H1 (cell line): Measurements from ENCODE around the gene SHISAL1. TPM values are rescaled to one million over a fixed set of nuclear protein-coding genes. Genes with fewer than 3 reads are reported as not detected.
"Not testable (repeated sequence)": the region's sequence is repeated elsewhere in the genome, so short reads cannot be mapped to it uniquely, and the experiment has no call there.

ENCODE experiments used
- CTCF ChIA-PET: fragments of 300-600 bp; sonication (Branson Sonifier 250); formaldehyde crosslinking; loops from one replicate; lab custom pipeline; 2021; ENCODE audit not compliant: partially characterized antibody; lab: Charles Lee
- POLR2A ChIA-PET: fragments of 300-600 bp; sonication (Branson Sonifier 250); formaldehyde crosslinking; loops from one replicate; lab custom pipeline; 2021; ENCODE audit warnings: inconsistent platforms; ENCODE audit not compliant: partially characterized antibody; lab: Charles Lee
- DNase-seq, 2 experiments: peaks; one replicate each; pipeline versions ENCODE4 v3.0.0 to v3.0.0-alpha.2; 2010 to 2022; ENCODE audit warnings: low spot score in 2 of 2, low read depth in 1 of 2, mixed read lengths in 1 of 2
- FAIRE-seq: peaks from 2 replicates; lab custom pipeline; 2011; peaks lifted over from hg19 to GRCh38; lab: Jason Lieb, UNC
- H2AFZ ChIP-seq: 2 replicates; pipeline ENCODE4 v1.8.1; 2012; ENCODE audit warnings: low read length, inconsistent platforms
- H2AK5ac ChIP-seq: 2 replicates; pipeline ENCODE4 v1.6.1; 2013; ENCODE audit warnings: low read depth, low read length
- H2BK120ac ChIP-seq: replicated peaks from 2 replicates; pipeline ENCODE3; 2013; ENCODE audit warnings: low read depth, low read length, inconsistent platforms
- H2BK12ac ChIP-seq: 2 replicates; pipeline ENCODE4 v1.6.1; 2013; ENCODE audit warnings: low read depth, low read length
- H2BK15ac ChIP-seq: 2 replicates; pipeline ENCODE4 v1.6.1; 2013; ENCODE audit warnings: low read length
- H2BK20ac ChIP-seq: 2 replicates; pipeline ENCODE4 v1.6.1; 2013; ENCODE audit warnings: low read length
- H2BK5ac ChIP-seq: 2 replicates; pipeline ENCODE4 v1.6.1; 2013; ENCODE audit warnings: low read depth, low read length
- H3K14ac ChIP-seq: 2 replicates; pipeline ENCODE4 v1.6.1; 2013; ENCODE audit warnings: inconsistent platforms; ENCODE audit not compliant: insufficient read length
- H3K18ac ChIP-seq: 2 replicates; pipeline ENCODE4 v1.6.1; 2013; ENCODE audit warnings: low read length; ENCODE audit errors: extremely low read depth
- H3K23ac ChIP-seq: 2 replicates; pipeline ENCODE4 v1.6.1; 2013; ENCODE audit warnings: inconsistent platforms; ENCODE audit not compliant: insufficient read length
- H3K23me2 ChIP-seq: 2 replicates; pipeline ENCODE4 v1.6.1; 2013; ENCODE audit warnings: low read depth, low read length
- H3K27ac ChIP-seq: 2 replicates; pipeline ENCODE4 v1.6.1; 2011; ENCODE audit warnings: low read depth, low read length, inconsistent platforms
- H3K27me3 ChIP-seq, 4 experiments: replicated peaks in 1 of 4; 1 replicate in 1 of 4; 2 replicates in 3 of 4; pipeline versions ENCODE4 v1.6.1 to v1.8.1; 2011 to 2013; ENCODE audit warnings: low read length in 3 of 4, mild to moderate bottlenecking in 3 of 4, inconsistent platforms in 2 of 4, mixed read lengths in 2 of 4, moderate library complexity in 1 of 4; ENCODE audit not compliant: control insufficient read depth in 3 of 4, insufficient read depth in 3 of 4; ENCODE audit errors: extremely low read depth in 1 of 4
- H3K36me3 ChIP-seq, 4 experiments: 2 replicates each; pipeline versions ENCODE4 v1.6.1 to v1.8.1; 2011 to 2013; ENCODE audit warnings: mild to moderate bottlenecking in 4 of 4, low read length in 3 of 4, moderate library complexity in 2 of 4, control low read depth in 1 of 4, inconsistent platforms in 1 of 4; ENCODE audit not compliant: insufficient read depth in 4 of 4, control insufficient read depth in 2 of 4
- H3K4ac ChIP-seq: replicated peaks from 2 replicates; pipeline ENCODE3; 2013; ENCODE audit warnings: low read length, low read depth, mixed read lengths, inconsistent platforms; ENCODE audit not compliant: insufficient read length
- H3K4me1 ChIP-seq, 4 experiments: replicated peaks in 1 of 4; 1 replicate in 1 of 4; 2 replicates in 3 of 4; pipeline versions ENCODE4 v1.6.1 to v1.8.1; 2011 to 2013; ENCODE audit warnings: low read length in 3 of 4, inconsistent platforms in 2 of 4, mixed read lengths in 1 of 4; ENCODE audit not compliant: insufficient read depth in 4 of 4, control insufficient read depth in 3 of 4
- H3K4me2 ChIP-seq, 2 experiments: 2 replicates each; pipeline versions ENCODE4 v1.6.1 to v1.8.1; 2011 to 2013; ENCODE audit warnings: low read depth in 2 of 2, low read length in 2 of 2, control low read depth in 1 of 2, inconsistent platforms in 1 of 2, mild to moderate bottlenecking in 1 of 2; ENCODE audit not compliant: insufficient read depth in 1 of 2
- H3K4me3 ChIP-seq, 4 experiments: fragments of 200-600, 300-600 bp in 1 of 4; sonication (generic), shearing (Covaris generic), sonication (Bioruptor Twin) in 1 of 4; 2 replicates each; pipeline versions ENCODE4 v1.5.1 to v1.8.1; 2011 to 2016; ENCODE audit warnings: low read length in 4 of 4, low read depth in 3 of 4, control low read depth in 2 of 4, inconsistent platforms in 2 of 4, mild to moderate bottlenecking in 2 of 4, mixed read lengths in 1 of 4, moderate library complexity in 1 of 4; ENCODE audit not compliant: insufficient read depth in 2 of 4; ENCODE audit errors: extremely low read depth in 1 of 4
- H3K56ac ChIP-seq: replicated peaks from 2 replicates; pipeline ENCODE3; 2013; ENCODE audit warnings: low read depth, mild to moderate bottlenecking, mixed read lengths, low read length, inconsistent platforms; ENCODE audit not compliant: insufficient read length
- H3K79me1 ChIP-seq: 2 replicates; pipeline ENCODE4 v1.6.1; 2013; ENCODE audit warnings: low read depth, low read length, control low read depth
- H3K79me2 ChIP-seq, 2 experiments: 2 replicates each; pipeline versions ENCODE4 v1.6.1 to v1.8.1; 2012 to 2013; ENCODE audit warnings: low read length in 2 of 2, mild to moderate bottlenecking in 2 of 2, inconsistent platforms in 1 of 2; ENCODE audit not compliant: insufficient read depth in 2 of 2, control insufficient read depth in 1 of 2
- H3K9ac ChIP-seq, 4 experiments: replicated peaks in 1 of 4; 1 replicate in 1 of 4; 2 replicates in 3 of 4; pipeline versions ENCODE4 v1.6.1 to v1.8.1; 2011 to 2013; ENCODE audit warnings: low read depth in 3 of 4, low read length in 3 of 4, control low read depth in 2 of 4, mild to moderate bottlenecking in 2 of 4, moderate library complexity in 2 of 4, inconsistent platforms in 1 of 4; ENCODE audit errors: extremely low read depth in 1 of 4
- H3K9me3 ChIP-seq, 2 experiments: 2 replicates each; pipeline versions ENCODE4 v1.6.1 to v1.8.1; 2012 to 2013; ENCODE audit warnings: mild to moderate bottlenecking in 2 of 2, moderate library complexity in 2 of 2, control low read depth in 1 of 2, inconsistent platforms in 1 of 2, low read depth in 1 of 2, low read length in 1 of 2, mixed read lengths in 1 of 2; ENCODE audit not compliant: insufficient read depth in 2 of 2
- H4K20me1 ChIP-seq, 2 experiments: replicated peaks in 1 of 2; 2 replicates each; pipeline versions ENCODE3 to v1.8.1; 2011 to 2013; ENCODE audit warnings: inconsistent platforms in 2 of 2, low read length in 2 of 2, mild to moderate bottlenecking in 1 of 2; ENCODE audit not compliant: insufficient read depth in 2 of 2, control insufficient read depth in 1 of 2
- H4K5ac ChIP-seq: 2 replicates; pipeline ENCODE4 v1.6.1; 2013; ENCODE audit warnings: low read length, low read depth, mixed read lengths, inconsistent platforms; ENCODE audit not compliant: insufficient read length
- H4K8ac ChIP-seq: 2 replicates; pipeline ENCODE4 v1.8.0; 2013; ENCODE audit warnings: mild to moderate bottlenecking, moderate library complexity, low read length, inconsistent platforms; ENCODE audit not compliant: insufficient read depth; ENCODE audit errors: extremely low read depth
- H4K91ac ChIP-seq: replicated peaks from 2 replicates; pipeline ENCODE3; 2013; ENCODE audit warnings: low read length, mixed read lengths, inconsistent platforms; ENCODE audit not compliant: insufficient read length
- WGBS, 2 experiments: shearing (Covaris generic) in 1 of 2; methylation state at CpG; one replicate each; pipeline versions ENCODE4 v1.1.6 to v1.1.7; 2013 to 2015; ENCODE audit warnings: low lambda C conversion rate in 2 of 2, mixed read lengths in 2 of 2, inconsistent platforms in 1 of 2, low coverage in 1 of 2, missing lambda C conversion rate in 1 of 2; ENCODE audit not compliant: insufficient replicate concordance in 2 of 2, insufficient coverage in 1 of 2, insufficient read length in 1 of 2; ENCODE audit errors: extremely low coverage in 1 of 2, missing lambda C conversion rate in 1 of 2; 5-methylcytosine and 5-hydroxymethylcytosine counted together
- polyA plus RNA-seq, 7 experiments: library from polyadenylated mRNA; depleted of rRNA in 3 of 7; stranded (reverse) in 5 of 7; unstranded in 2 of 7; fragments of >200 nt in 5 of 7; fragments of 200-250 nt in 2 of 7; gene quantifications; 1 replicate in 5 of 7; 2 replicates in 1 of 7; 4 replicates in 1 of 7; pipeline versions ENCODE4 v1.2.1 to v1.2.3, GENCODE V29; 2011 to 2013; ENCODE audit warnings: missing spikeins in 2 of 7, mixed read lengths in 2 of 7
- total RNA-seq: library from RNA; stranded (reverse); fragmentation: NEBNext Ultra II Directional; extraction: Animal tissue kit (Norgen Biotek cat#: 25700); gene quantifications from 2 replicates; pipeline ENCODE4 v1.2.1, GENCODE V29; 2021

SHISAL1 gene
- total and polyA plus RNA-seq, 2 of the 8 experiments (the other 6 are each of a cell fraction or from before 2014, with no cell fraction given), result 3.7 to 5.8 TPM

DNA sequence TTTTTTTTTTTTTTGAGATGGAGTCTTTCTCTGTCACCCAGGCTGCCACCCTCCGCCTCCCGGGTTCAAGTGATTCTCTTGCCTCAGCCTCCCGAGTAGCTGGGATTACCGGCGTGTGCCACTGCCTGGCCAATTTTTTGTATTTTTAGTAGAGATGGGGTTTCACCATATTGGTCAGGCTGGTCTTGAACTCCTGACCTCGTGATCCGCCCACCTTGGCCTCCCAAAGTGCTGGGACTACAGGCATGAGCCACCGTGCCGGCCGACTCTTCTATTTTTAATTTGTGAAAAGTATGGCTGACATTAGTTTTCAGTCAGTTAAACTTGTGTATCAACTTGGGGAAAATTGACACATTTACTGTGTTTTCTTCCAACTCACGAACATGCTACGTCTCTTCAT is 78.4 kb downstream of the SHISAL1 start:
- H4K20me1 ChIP-seq, FAIRE-seq, H3K4ac ChIP-seq, H3K56ac ChIP-seq, H3K9me3 ChIP-seq, H3K14ac ChIP-seq, H2BK5ac ChIP-seq, H3K9ac ChIP-seq, H4K8ac ChIP-seq, H2AFZ ChIP-seq, H2BK12ac ChIP-seq, H2BK20ac ChIP-seq, H3K27me3 ChIP-seq, POLR2A ChIA-PET, H2BK15ac ChIP-seq, DNase-seq, H3K23me2 ChIP-seq, H4K91ac ChIP-seq, H3K18ac ChIP-seq, H3K23ac ChIP-seq, H2BK120ac ChIP-seq, H2AK5ac ChIP-seq, H3K4me3 ChIP-seq, H4K5ac ChIP-seq, H3K79me1 ChIP-seq, H3K27ac ChIP-seq, H3K4me1 ChIP-seq, H3K79me2 ChIP-seq, H3K36me3 ChIP-seq, H3K4me2 ChIP-seq: not testable (repeated sequence)
- 98% methylated on average over 12 of the region's 12 CpGs; no CpG with 5 or more reads in 1 of the 2 experiments for WGBS, 2 experiments
- CTCF ChIA-PET, result interaction anchor here (0.6 kb wide), 1 partner anchor 121 kb away, joined by 3 read pairs; no protein-coding TSS in a partner anchor
